ENCODE measurements around the gene PLXNA2.

- TF ChIP-seq POLR2AphosphoS5 (IDR thresholded peaks at IDR 0.05; ENCODE audit: low read depth, low read length) = no peak
- no peak for TF ChIP-seq REST (IDR thresholded peaks at IDR 0.05; ENCODE audit: insufficient read depth in 1 of 2, low read depth in 2 of 2, low read length in 2 of 2)
- no peak for TF ChIP-seq SIN3A (IDR thresholded peaks at IDR 0.05; ENCODE audit: borderline replicate concordance, insufficient read depth, low read length)
Observed at GRCh38 chr1:208142590-208143382, 101.4 kb downstream of the PLXNA2 start.
